Measurements from ENCODE around the gene CRYGS. TPM values are rescaled to one million over a fixed set of nuclear protein-coding genes. Genes with fewer than 3 reads are reported as not detected.
A peak's percentile ranks its signal among the peaks of the same experiment; 100 is the strongest.
"Not testable (repeated sequence)": the region's sequence is repeated elsewhere in the genome, so short reads cannot be mapped to it uniquely, and the experiment has no call there.

Gene CRYGS
- total and polyA plus RNA-seq, 9 of the 15 experiments (the other 6 are each of a cell fraction or from before 2014, with no cell fraction given): 1.5 to 3.8 (median 2.0) TPM

GRCh38 chr3:186498022-186498421, 46.2 kb downstream of the CRYGS start:
- H3K9me3 ChIP-seq (replicated peaks; ENCODE audit: control insufficient read depth, insufficient read depth, low read depth, low read length); BruUV-seq (replicated peaks); ATAC-seq; CTCF ChIA-PET (ENCODE audit: low intra/inter-chr PET ratio); H3K9ac ChIP-seq (ENCODE audit: insufficient read depth in 1 of 2, low read depth in 2 of 2, low read length in 2 of 2); H4K20me1 ChIP-seq (replicated peaks; ENCODE audit: control insufficient read depth, insufficient read depth, low read length); in situ Hi-C loops (cut with MboI); POLR2A ChIA-PET; intact Hi-C loops (cut with micrococcal nuclease); H3K4me3 ChIP-seq; H3K4me1 ChIP-seq (replicated peaks in 1 of 2; ENCODE audit: control insufficient read depth in 2 of 2, insufficient read depth in 2 of 2, low read length in 2 of 2); H3K4me2 ChIP-seq (ENCODE audit: insufficient read depth, low read length); H2AFZ ChIP-seq (ENCODE audit: low read depth, low read length); H3K9me1 ChIP-seq (ENCODE audit: control insufficient read depth, insufficient read depth, low read length); H3K36me3 ChIP-seq (ENCODE audit: control insufficient read depth, insufficient read depth, low read length); DNase-seq (ENCODE audit: extremely low read depth in 1 of 4, low spot score in 3 of 4); H3K79me2 ChIP-seq (ENCODE audit: control insufficient read depth, insufficient read depth, low read length); FAIRE-seq; H3K27ac ChIP-seq (ENCODE audit: extremely low read depth, low read depth, low read length): not testable (repeated sequence)
- 0% methylated on average over 2 of the region's 2 CpGs for WGBS (ENCODE audit: insufficient coverage, low coverage, missing lambda C conversion rate)
- TF ChIP-seq ZNF146 (CRISPR knock-in tag; IDR thresholded peaks at IDR 0.05; ENCODE audit: unreplicated experiment) (peak; percentile 83), RBM25 (IDR thresholded peaks at IDR 0.05; ENCODE audit: low read depth, low read length, severe bottlenecking) (peak; percentile 48)
- peaks cover 9 to 39% of the 10 kb centered on the region in 2 experiments; a peak in 4 of 5 replicates for H3K27me3 ChIP-seq (ENCODE audit: control insufficient read depth in 2 of 2, insufficient read depth in 2 of 2, low read length in 2 of 2)

- no peak overlapping the region for H3K4me2 ChIP-seq (ENCODE audit: insufficient read depth, low read length)
- TF ChIP-seq ZNF311 (CRISPR knock-in tag; IDR thresholded peaks at IDR 0.05) (no peak), ZNF217 (CRISPR knock-in tag; IDR thresholded peaks at IDR 0.05) (no peak), TAF15 (IDR thresholded peaks at IDR 0.05; ENCODE audit: low read depth, low read length) (no peak), KDM5B (IDR thresholded peaks at IDR 0.05; ENCODE audit: insufficient replicate concordance, low read depth, low read length) (no peak), NFE2L1 (tag; IDR thresholded peaks at IDR 0.05; ENCODE audit: borderline replicate concordance, low read depth) (no peak), THRAP3 (IDR thresholded peaks at IDR 0.05; ENCODE audit: borderline replicate concordance) (no peak), SAFB (IDR thresholded peaks at IDR 0.05; ENCODE audit: borderline replicate concordance, low read depth, low read length) (no peak), RBM14 (IDR thresholded peaks at IDR 0.05; ENCODE audit: borderline replicate concordance, insufficient read depth, low read depth, low read length) (no peak), ELF1 (tag; IDR thresholded peaks at IDR 0.05) (no peak), TAL1 (IDR thresholded peaks at IDR 0.05) (no peak), U2AF1 (optimal IDR thresholded peaks at IDR 0.05; ENCODE audit: low read depth, low read length) (no peak), ZNF263 (CRISPR knock-in tag; IDR thresholded peaks at IDR 0.05; ENCODE audit: borderline replicate concordance) (no peak), ZNF766 (CRISPR knock-in tag; conservative IDR thresholded peaks at IDR 0.05) (no peak), MYNN (IDR thresholded peaks at IDR 0.05) (no peak), MYNN (CRISPR knock-in tag; IDR thresholded peaks at IDR 0.05) (no peak)
These were observed 46.6 kb downstream of the CRYGS start for GRCh38 chr3:186497608-186498007.

More at GRCh38 chr3:186497608-186498007, 46.6 kb downstream of the CRYGS start:
- peaks cover 9 to 36% of the 10 kb centered on the region in 2 experiments; a peak in 4 of 5 replicates for H3K27me3 ChIP-seq (ENCODE audit: control insufficient read depth in 2 of 2, insufficient read depth in 2 of 2, low read length in 2 of 2)
- no peak overlapping the region for H3K27ac ChIP-seq (ENCODE audit: extremely low read depth, low read depth, low read length)
- DNase-seq (ENCODE audit: extremely low read depth in 1 of 4, low spot score in 3 of 4) (no peak), FAIRE-seq (no peak), ATAC-seq (no peak)
- H4K20me1 ChIP-seq (replicated peaks; ENCODE audit: control insufficient read depth, insufficient read depth, low read length): no peaks in the 10 kb centered on the region
- H3K36me3 ChIP-seq (ENCODE audit: control insufficient read depth, insufficient read depth, low read length): no peaks in the 10 kb centered on the region
- no peaks in the 10 kb centered on the region for H3K9me3 ChIP-seq (replicated peaks; ENCODE audit: control insufficient read depth, insufficient read depth, low read depth, low read length)
- no peak overlapping the region for H3K4me3 ChIP-seq
- no TSS peak for BruUV-seq (replicated peaks)
- intact Hi-C loops (cut with micrococcal nuclease): no loop called here
- no peaks in the 10 kb centered on the region for H3K4me1 ChIP-seq (replicated peaks in 1 of 2; ENCODE audit: control insufficient read depth in 2 of 2, insufficient read depth in 2 of 2, low read length in 2 of 2)
- no peaks in the 10 kb centered on the region for H3K79me2 ChIP-seq (ENCODE audit: control insufficient read depth, insufficient read depth, low read length)
- H3K9me1 ChIP-seq (ENCODE audit: control insufficient read depth, insufficient read depth, low read length): no peaks in the 10 kb centered on the region
- in situ Hi-C loops (cut with MboI): no loop called here
- WGBS (ENCODE audit: insufficient coverage, low coverage, missing lambda C conversion rate): 2% methylated on average over 4 of the region's 4 CpGs
- H3K9ac ChIP-seq (ENCODE audit: insufficient read depth in 1 of 2, low read depth in 2 of 2, low read length in 2 of 2): no peak overlapping the region
- H2AFZ ChIP-seq (ENCODE audit: low read depth, low read length): no peak overlapping the region
- ChIA-PET CTCF (ENCODE audit: low intra/inter-chr PET ratio) (no interaction called here), POLR2A (no interaction called here)
